CD4-positive, alpha-beta memory T cell (primary cell): ENCODE results near the gene FAM237A. TPM values are rescaled to one million over a fixed set of nuclear protein-coding genes. Genes with fewer than 3 reads are reported as not detected.

Experiments
- CTCF ChIA-PET: fragments of 350-600 bp; sonication (Branson Sonifier 250); formaldehyde crosslinking; loops from one replicate; lab custom pipeline; 2021; ENCODE audit warnings: inconsistent platforms; ENCODE audit not compliant: partially characterized antibody; lab: Charles Lee
- POLR2A ChIA-PET: fragments of 350-600 bp; sonication (Branson Sonifier 250); formaldehyde crosslinking; loops from one replicate; lab custom pipeline; 2021; ENCODE audit not compliant: partially characterized antibody; lab: Charles Lee
- DNase-seq, 5 donors: peaks; one replicate each; pipeline versions ENCODE4 v3.0.0 to v3.0.0-alpha.2; 2020 to 2022; ENCODE audit warnings: mixed read lengths in 1 of 5
- H3K27ac ChIP-seq: one replicate; pipeline ENCODE4 v1.7.0; 2013; ENCODE audit warnings: low read depth, low read length
- H3K27me3 ChIP-seq: 2 replicates; pipeline ENCODE4 v1.7.0; 2013; ENCODE audit warnings: mild to moderate bottlenecking, low read length, moderate library complexity; ENCODE audit not compliant: insufficient read depth
- H3K36me3 ChIP-seq: 2 replicates; pipeline ENCODE4 v1.7.0; 2013; ENCODE audit warnings: mild to moderate bottlenecking, low read length, moderate library complexity; ENCODE audit not compliant: insufficient read depth
- H3K4me1 ChIP-seq: 2 replicates; pipeline ENCODE4 v1.7.0; 2013; ENCODE audit warnings: mild to moderate bottlenecking, low read length, moderate library complexity; ENCODE audit not compliant: insufficient read depth
- H3K4me3 ChIP-seq, 2 donors: one replicate each; pipeline ENCODE4 v1.7.0; 2013; ENCODE audit warnings: low read length in 2 of 2, mild to moderate bottlenecking in 1 of 2
- H3K9me3 ChIP-seq, 2 donors: one replicate each; pipeline ENCODE4 v1.7.0; 2013; ENCODE audit warnings: low read length in 2 of 2, control low read depth in 1 of 2; ENCODE audit not compliant: control insufficient read depth in 1 of 2
- H3K27ac Mint-ChIP-seq, 7 donors: one replicate each; pipeline ENCODE4 v1.8.0; 2020 to 2021; ENCODE audit warnings: mixed read lengths in 7 of 7, mild to moderate bottlenecking in 6 of 7, inconsistent platforms in 3 of 7, moderate library complexity in 3 of 7
- H3K27me3 Mint-ChIP-seq, 2 donors: one replicate each; pipeline ENCODE4 v1.8.0; 2020 to 2021; ENCODE audit warnings: mixed read lengths in 2 of 2
- H3K36me3 Mint-ChIP-seq, 2 donors: one replicate each; pipeline ENCODE4 v1.8.0; 2020 to 2021; ENCODE audit warnings: mixed read lengths in 2 of 2, inconsistent platforms in 1 of 2, mild to moderate bottlenecking in 1 of 2
- H3K4me1 Mint-ChIP-seq, 4 donors: one replicate each; pipeline ENCODE4 v1.8.0; 2020 to 2021; ENCODE audit warnings: mixed read lengths in 4 of 4, mild to moderate bottlenecking in 1 of 4
- H3K4me3 Mint-ChIP-seq, 8 donors: one replicate each; pipeline ENCODE4 v1.8.0; 2020 to 2021; ENCODE audit warnings: mixed read lengths in 8 of 8, mild to moderate bottlenecking in 7 of 8, moderate library complexity in 6 of 8, inconsistent platforms in 3 of 8
- H3K9me3 Mint-ChIP-seq, 8 donors: one replicate each; pipeline ENCODE4 v1.8.0; 2020 to 2021; ENCODE audit warnings: mixed read lengths in 8 of 8, mild to moderate bottlenecking in 5 of 8, inconsistent platforms in 3 of 8, moderate library complexity in 1 of 8
- intact Hi-C: fragments of 100-400 bp; cut with micrococcal nuclease; formaldehyde crosslinking; loops from one replicate; pipeline ENCODE4 v1.15.1; 2023
- polyA plus RNA-seq, 2 donors: library from polyadenylated mRNA; unstranded; fragments of 300-500 nt; fragmentation: Illumina TruSeq; gene quantifications; one replicate each; pipeline ENCODE4 v1.2.3, GENCODE V29; 2021
- total RNA-seq, 2 experiments: library from RNA; stranded (reverse); gene quantifications; one replicate each; pipeline ENCODE4 v1.2.3, GENCODE V29; 2021

FAM237A gene
- total and polyA plus RNA-seq, 4 experiments from 2014 or later: not detected

DNA sequence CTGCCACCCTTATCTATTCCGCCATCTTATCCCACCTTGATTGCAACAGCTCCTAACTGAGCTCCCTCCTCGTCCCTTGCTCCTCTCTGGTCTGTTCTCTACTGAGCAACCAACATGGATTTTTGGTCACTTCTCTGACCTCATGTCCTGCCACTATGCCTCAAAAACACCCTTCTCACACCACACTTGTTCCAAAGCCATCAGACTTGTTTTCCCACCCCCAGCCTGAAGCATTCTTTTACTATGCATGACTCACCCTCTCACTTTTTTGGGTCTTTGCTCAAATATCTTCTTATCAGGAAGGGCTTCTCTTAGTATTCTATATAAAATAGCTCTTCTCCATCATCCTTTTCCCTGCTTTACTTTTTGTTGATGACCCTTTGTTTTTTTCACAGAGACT lies 2.7 kb upstream of the FAM237A start:
- intact Hi-C loops: no loop called here
- no peaks in the 10 kb centered on the region for H3K9me3 ChIP-seq
- ChIA-PET CTCF (no interaction called here), POLR2A (no interaction called here)
- Mint-ChIP-seq H3K4me3 (no peak overlapping the region), H3K4me1 (peaks cover 0 to 4% (median 0%) of the 10 kb centered on the region in 4 donors), H3K27ac (no peak overlapping the region), H3K27me3 (peaks cover 11 to 16% of the 10 kb centered on the region in 2 donors), H3K36me3 (no peaks in the 10 kb centered on the region), H3K9me3 (peaks cover 0 to 2% (median 0%) of the 10 kb centered on the region in 8 donors)
- no peaks in the 10 kb centered on the region for H3K36me3 ChIP-seq
- no peaks in the 10 kb centered on the region for H3K4me1 ChIP-seq
- DNase-seq: no peak
- no peak overlapping the region for H3K27ac ChIP-seq
- peaks cover 10% of the 10 kb centered on the region for H3K27me3 ChIP-seq
- H3K4me3 ChIP-seq: no peak overlapping the region

DNA sequence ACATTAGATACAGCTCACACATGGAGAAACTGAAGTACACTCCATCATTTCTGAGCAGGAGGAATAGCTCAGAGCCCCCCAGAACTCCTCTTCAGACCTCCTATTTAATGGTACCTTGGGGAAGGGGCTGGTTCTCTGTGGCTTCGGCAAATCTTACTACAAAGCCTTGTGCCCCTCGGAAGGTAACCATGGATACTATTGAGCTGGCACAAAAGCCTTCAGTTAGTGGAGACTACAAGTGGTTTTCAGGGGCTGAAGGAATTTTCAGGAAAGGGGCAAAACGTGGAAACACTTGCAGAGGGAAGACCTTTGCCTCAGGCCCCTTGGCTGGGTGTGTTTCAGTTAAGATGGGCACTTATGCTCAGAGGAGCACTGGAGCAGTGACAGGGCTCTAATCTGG lies 1.1 kb upstream of the FAM237A start:
- intact Hi-C loops: no loop called here
- H3K36me3 ChIP-seq: no peaks in the 10 kb centered on the region
- H3K27ac ChIP-seq: no peak overlapping the region
- Mint-ChIP-seq H3K4me3 (no peak overlapping the region), H3K9me3 (peaks cover 0 to 2% (median 0%) of the 10 kb centered on the region in 8 donors), H3K36me3 (no peaks in the 10 kb centered on the region), H3K27ac (no peak overlapping the region), H3K27me3 (peaks cover 11 to 15% of the 10 kb centered on the region in 2 donors), H3K4me1 (peaks cover 0 to 4% (median 0%) of the 10 kb centered on the region in 4 donors)
- CTCF ChIA-PET: no interaction called here
- DNase-seq: no peak
- H3K27me3 ChIP-seq: peaks cover 10% of the 10 kb centered on the region
- H3K9me3 ChIP-seq: no peaks in the 10 kb centered on the region
- H3K4me1 ChIP-seq: no peaks in the 10 kb centered on the region
- POLR2A ChIA-PET: no interaction called here
- H3K4me3 ChIP-seq: no peak overlapping the region

DNA sequence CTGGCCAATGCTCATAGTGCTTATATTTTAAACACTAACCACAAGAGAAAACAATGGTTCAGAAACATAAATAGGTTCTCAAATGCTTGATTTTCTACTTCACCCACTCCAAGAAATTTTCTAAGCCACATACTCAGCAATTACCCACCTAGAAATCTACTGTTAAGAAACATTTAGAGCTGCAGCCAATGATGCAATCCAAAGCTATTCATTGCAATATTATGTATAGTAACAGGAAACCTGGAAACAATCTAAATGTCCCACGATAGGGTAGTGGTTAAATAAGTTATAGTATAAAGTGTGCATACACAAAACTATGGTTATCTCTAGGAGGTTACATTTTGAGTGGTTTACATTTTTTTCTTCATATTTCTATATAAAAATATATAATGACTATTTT lies 5.7 kb downstream of the FAM237A start:
- H3K27ac ChIP-seq: no peak overlapping the region
- no peak overlapping the region for H3K4me3 ChIP-seq
- intact Hi-C loops: no loop called here
- no peaks in the 10 kb centered on the region for H3K36me3 ChIP-seq
- ChIA-PET CTCF (interaction anchor here (0.5 kb wide), 1 partner anchor 323 kb away, joined by 3 read pairs; no protein-coding TSS in a partner anchor), POLR2A (no interaction called here)
- Mint-ChIP-seq H3K4me1 (no peaks in the 10 kb centered on the region), H3K27me3 (peaks cover 5 to 13% of the 10 kb centered on the region in 2 donors), H3K27ac (no peak overlapping the region), H3K4me3 (no peak overlapping the region), H3K36me3 (no peaks in the 10 kb centered on the region), H3K9me3 (no peaks in the 10 kb centered on the region)
- H3K9me3 ChIP-seq: no peaks in the 10 kb centered on the region
- H3K27me3 ChIP-seq: no peaks in the 10 kb centered on the region
- no peak for DNase-seq
- H3K4me1 ChIP-seq: no peaks in the 10 kb centered on the region

DNA sequence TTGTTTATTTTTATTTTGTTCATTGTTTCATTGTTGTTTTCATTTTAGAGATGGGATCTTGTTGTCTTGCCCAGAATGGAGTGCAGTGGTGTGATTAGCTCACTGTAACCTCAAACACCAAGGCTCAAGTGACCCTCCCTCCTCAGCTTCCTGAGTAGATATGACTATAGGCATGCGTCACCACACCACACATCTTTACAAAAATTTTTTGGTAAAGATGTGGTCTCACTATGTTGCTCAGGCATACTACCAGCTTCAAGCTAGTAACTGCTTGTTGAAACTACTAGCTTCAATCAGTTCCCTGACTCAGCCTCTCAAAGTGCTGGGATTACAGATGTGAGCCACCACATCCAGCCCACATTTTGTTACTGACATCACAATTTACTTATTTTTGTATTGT lies 14.8 kb downstream of the FAM237A start:
- H3K36me3 Mint-ChIP-seq: peaks cover 0 to 5% of the 10 kb centered on the region in 2 donors
- POLR2A ChIA-PET: no interaction called here
- no peaks in the 10 kb centered on the region for H3K9me3 ChIP-seq
- no peak overlapping the region for H3K27ac ChIP-seq
- H3K4me1 ChIP-seq: no peaks in the 10 kb centered on the region
- no peaks in the 10 kb centered on the region for H3K4me1 Mint-ChIP-seq
- no peak for DNase-seq
- no peak overlapping the region for H3K27ac Mint-ChIP-seq
- intact Hi-C loops: no loop called here
- H3K27me3 ChIP-seq: no peaks in the 10 kb centered on the region
- H3K36me3 ChIP-seq: no peaks in the 10 kb centered on the region
- no peak overlapping the region for H3K4me3 Mint-ChIP-seq
- peaks cover 3 to 21% (median 12%) of the 10 kb centered on the region in 8 donors for H3K9me3 Mint-ChIP-seq
- no peak overlapping the region for H3K4me3 ChIP-seq
- H3K27me3 Mint-ChIP-seq: peaks cover 0 to 7% of the 10 kb centered on the region in 2 donors
- CTCF ChIA-PET: interaction anchor here (0.6 kb wide), 1 partner anchor 38 kb away, joined by 4 read pairs; no protein-coding TSS in a partner anchor

DNA sequence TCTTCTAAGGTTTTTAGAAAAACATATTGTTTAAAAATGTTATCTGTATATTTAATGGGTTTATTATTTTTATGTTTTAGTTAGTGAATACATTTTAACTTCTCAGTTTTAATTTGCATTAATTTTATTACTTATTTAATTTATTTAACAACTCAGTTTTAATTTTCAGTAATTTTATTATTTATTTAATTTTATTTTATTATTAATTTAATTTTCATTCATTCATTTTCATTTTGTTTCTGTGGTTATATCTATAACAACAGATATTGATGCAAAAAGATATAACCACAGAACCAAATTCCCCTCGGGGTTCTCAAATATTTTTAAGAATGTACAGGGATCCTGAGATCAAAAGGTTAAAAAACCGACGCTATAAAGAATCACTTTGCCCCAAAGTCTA lies 23.0 kb downstream of the FAM237A start:
- Mint-ChIP-seq H3K4me1 (no peaks in the 10 kb centered on the region), H3K27me3 (peaks cover 9 to 17% of the 10 kb centered on the region in 2 donors), H3K36me3 (no peaks in the 10 kb centered on the region), H3K27ac (no peak overlapping the region), H3K9me3 (peaks cover 0 to 3% (median 0%) of the 10 kb centered on the region in 8 donors), H3K4me3 (no peak overlapping the region)
- ChIA-PET POLR2A (no interaction called here), CTCF (no interaction called here)
- no peak overlapping the region for H3K27ac ChIP-seq
- no peaks in the 10 kb centered on the region for H3K36me3 ChIP-seq
- intact Hi-C loops: no loop called here
- DNase-seq: no peak
- H3K27me3 ChIP-seq: no peaks in the 10 kb centered on the region
- no peaks in the 10 kb centered on the region for H3K4me1 ChIP-seq
- no peaks in the 10 kb centered on the region for H3K9me3 ChIP-seq
- no peak overlapping the region for H3K4me3 ChIP-seq

DNA sequence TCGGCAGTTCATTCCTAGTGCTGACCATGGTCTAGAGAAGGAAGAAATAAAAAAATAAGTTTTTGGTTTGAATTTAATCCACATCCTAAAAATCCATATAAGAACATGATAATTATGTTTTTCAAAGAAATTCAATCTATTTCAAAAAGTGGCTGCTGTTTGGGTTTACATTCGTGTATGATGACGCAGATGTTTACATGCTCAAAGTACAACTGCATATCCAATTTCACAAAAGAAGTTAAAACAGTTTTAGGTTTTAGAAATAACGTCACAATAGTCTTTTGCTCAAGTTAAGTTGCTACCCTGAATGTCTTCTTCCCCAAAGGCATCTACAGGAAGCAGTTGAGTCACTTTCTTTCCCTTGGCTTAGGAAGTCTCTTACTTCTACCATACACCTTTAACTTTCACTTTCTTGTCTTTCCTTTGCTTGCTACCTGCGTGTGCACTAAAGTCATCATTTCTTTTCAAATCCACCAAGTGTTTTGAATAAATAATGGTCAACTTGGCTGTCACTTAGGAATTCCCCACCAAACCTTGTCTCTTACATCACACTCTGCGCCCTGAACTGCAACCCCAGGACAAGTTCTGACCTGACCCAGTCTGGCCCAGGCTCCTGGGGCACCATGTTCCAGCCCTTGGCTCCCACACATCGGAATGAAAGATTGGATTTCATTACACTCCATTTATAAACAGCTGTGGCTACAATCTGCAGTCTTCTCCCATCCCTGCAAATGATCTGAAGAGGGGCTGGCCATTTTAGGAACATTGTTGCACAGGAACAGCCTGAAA lies 28.4 kb downstream of the FAM237A start:
- no peaks in the 10 kb centered on the region for H3K4me1 Mint-ChIP-seq
- Histone ChIP-seq H3K9me3 (no peaks in the 10 kb centered on the region), H3K27ac (no peak overlapping the region), H3K36me3 (no peaks in the 10 kb centered on the region), H3K4me3 (no peak overlapping the region), H3K27me3 (no peaks in the 10 kb centered on the region), H3K4me1 (no peaks in the 10 kb centered on the region)
- no peak overlapping the region for H3K27ac Mint-ChIP-seq
- H3K27me3 Mint-ChIP-seq: peaks cover 12 to 17% of the 10 kb centered on the region in 2 donors
- DNase-seq: no peak
- CTCF ChIA-PET: no interaction called here
- no peaks in the 10 kb centered on the region for H3K9me3 Mint-ChIP-seq
- no peak overlapping the region for H3K4me3 Mint-ChIP-seq
- H3K36me3 Mint-ChIP-seq: no peaks in the 10 kb centered on the region
- POLR2A ChIA-PET: no interaction called here
- intact Hi-C loops: no loop called here

DNA sequence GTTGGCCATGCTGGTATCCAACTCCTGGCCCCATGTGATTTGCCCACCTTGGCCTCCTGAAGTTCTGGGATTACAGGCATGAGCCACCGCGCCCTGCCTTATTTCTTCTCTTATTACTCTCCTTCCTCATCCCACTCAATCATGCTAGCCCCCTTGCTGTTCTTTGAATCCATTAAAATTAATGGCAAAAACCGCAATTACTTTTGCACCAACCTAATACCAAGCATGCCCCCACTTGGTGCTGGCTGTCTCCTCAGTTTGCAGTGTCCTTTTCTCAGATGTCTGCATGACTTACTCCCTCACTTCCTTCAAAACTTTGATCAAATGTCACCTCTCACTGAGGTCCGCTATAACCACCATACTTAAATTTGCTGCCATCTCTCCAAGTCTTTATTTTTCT lies 41.3 kb downstream of the FAM237A start:
- Mint-ChIP-seq H3K9me3 (no peaks in the 10 kb centered on the region), H3K4me3 (no peak overlapping the region), H3K36me3 (no peaks in the 10 kb centered on the region), H3K27me3 (peaks cover 4 to 11% of the 10 kb centered on the region in 2 donors), H3K27ac (no peak overlapping the region), H3K4me1 (peaks cover 0 to 3% (median 1%) of the 10 kb centered on the region in 4 donors)
- ChIA-PET POLR2A (no interaction called here), CTCF (no interaction called here)
- no peak for DNase-seq
- no peak overlapping the region for H3K4me3 ChIP-seq
- no peaks in the 10 kb centered on the region for H3K27me3 ChIP-seq
- H3K4me1 ChIP-seq: peaks cover 2% of the 10 kb centered on the region
- intact Hi-C loops: no loop called here
- no peaks in the 10 kb centered on the region for H3K9me3 ChIP-seq
- no peak overlapping the region for H3K27ac ChIP-seq
- H3K36me3 ChIP-seq: no peaks in the 10 kb centered on the region
